ENCODE results near the gene SS18L1. TPM values are rescaled to one million over a fixed set of nuclear protein-coding genes. Genes with fewer than 3 reads are reported as not detected.

SS18L1 gene
- total RNA-seq, 1 experiment from 2014 or later = 21.6 TPM

DNA sequence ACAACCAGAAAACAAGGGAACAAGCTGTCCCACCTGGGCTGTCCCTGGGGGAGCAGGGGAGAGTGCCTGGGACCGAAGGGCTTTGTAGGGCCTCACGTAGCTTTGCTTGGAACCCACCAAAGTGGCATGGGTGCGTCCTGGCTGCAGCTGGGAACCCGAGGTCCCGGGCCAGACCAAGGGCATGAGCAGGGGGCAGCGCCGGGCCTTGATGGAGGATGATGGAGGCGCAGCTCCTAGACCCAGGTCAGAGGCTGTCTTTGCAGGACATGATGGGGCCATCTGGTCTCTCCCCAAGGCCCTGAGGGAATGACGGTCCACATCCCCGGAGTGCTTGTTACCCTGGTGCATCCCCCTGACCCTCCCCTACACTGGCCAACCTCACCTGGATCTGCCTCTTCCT lies 87.1 kb downstream of the SS18L1 start:
- ChIA-PET POLR2A (no interaction called here), CTCF (no interaction called here)
- Histone ChIP-seq H3K4me3 (ENCODE audit: low read depth in 2 of 2, low read length in 2 of 2) (no peak overlapping the region), H3K27ac (ENCODE audit: low read length) (no peak overlapping the region), H3K9me3 (ENCODE audit: control insufficient read depth, insufficient read depth, low read depth, low read length) (no peaks in the 10 kb centered on the region), H3K36me3 (ENCODE audit: control insufficient read depth, insufficient read depth, low read length) (no peaks in the 10 kb centered on the region), H3K27me3 (ENCODE audit: control insufficient read depth, insufficient read depth, low read length) (no peaks in the 10 kb centered on the region), H3K4me1 (ENCODE audit: control insufficient read depth, insufficient read depth, low read length) (no peaks in the 10 kb centered on the region; the same call in none of the 2 replicates)
- in situ Hi-C loops (cut with HindIII; ENCODE audit: low pct_unique_long_range_greater_than_20kb, low sequenced_read_pairs) = no loop called here
- intact Hi-C loops (cut with micrococcal nuclease; ENCODE audit: unreplicated experiment) = no loop called here
- no TSS peak for BruUV-seq (replicated peaks)
- no peak for DNase-seq (ENCODE audit: low read depth, low spot score)
- TF ChIP-seq CTCF (IDR thresholded peaks at IDR 0.05) = no peak
- TF ChIP-seq REST (IDR thresholded peaks at IDR 0.05; ENCODE audit: insufficient read depth in 1 of 2, low read depth in 2 of 2, low read length in 1 of 2) = no peak
- no peak for TF ChIP-seq TCF7L2 (IDR thresholded peaks at IDR 0.05; ENCODE audit: low read depth, low read length)
- no peak for TF ChIP-seq SIN3A (IDR thresholded peaks at IDR 0.05; ENCODE audit: borderline replicate concordance, insufficient read depth, low read depth, low read length)
- no peak for TF ChIP-seq POLR2AphosphoS5 (IDR thresholded peaks at IDR 0.05; ENCODE audit: low read depth, low read length)
- no peak for ATAC-seq

DNA sequence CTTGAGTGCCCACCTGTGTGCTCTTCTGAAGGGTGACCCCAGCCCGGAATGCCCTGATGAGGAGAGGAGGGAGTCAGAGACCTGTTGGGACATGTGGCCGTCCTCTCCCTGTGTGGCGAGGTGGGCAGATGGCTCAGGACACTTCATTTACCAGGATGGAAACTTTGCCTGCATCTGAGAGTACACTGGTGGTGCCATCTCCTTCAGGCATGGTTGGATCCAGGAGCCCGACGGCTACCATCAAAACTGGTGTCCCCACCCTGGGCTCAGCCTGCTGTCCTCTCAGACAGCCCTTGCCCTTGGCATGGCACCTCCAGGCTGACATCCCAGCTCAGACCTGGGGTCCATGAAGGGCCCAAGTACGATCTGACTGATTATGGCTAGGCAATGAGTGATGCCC lies 87.7 kb downstream of the SS18L1 start:
- no peaks in the 10 kb centered on the region for H3K27me3 ChIP-seq (ENCODE audit: control insufficient read depth, insufficient read depth, low read length)
- BruUV-seq (replicated peaks) = no TSS peak
- ATAC-seq (no peak), DNase-seq (ENCODE audit: low read depth, low spot score) (no peak)
- no peaks in the 10 kb centered on the region for H3K9me3 ChIP-seq (ENCODE audit: control insufficient read depth, insufficient read depth, low read depth, low read length)
- TF ChIP-seq POLR2AphosphoS5 (IDR thresholded peaks at IDR 0.05; ENCODE audit: low read depth, low read length) = no peak
- TF ChIP-seq SIN3A (IDR thresholded peaks at IDR 0.05; ENCODE audit: borderline replicate concordance, insufficient read depth, low read depth, low read length) = no peak
- no peak for TF ChIP-seq TCF7L2 (IDR thresholded peaks at IDR 0.05; ENCODE audit: low read depth, low read length)
- TF ChIP-seq REST (IDR thresholded peaks at IDR 0.05; ENCODE audit: insufficient read depth in 1 of 2, low read depth in 2 of 2, low read length in 1 of 2) = no peak
- no peak for TF ChIP-seq CTCF (IDR thresholded peaks at IDR 0.05)
- in situ Hi-C loops (cut with HindIII; ENCODE audit: low pct_unique_long_range_greater_than_20kb, low sequenced_read_pairs) = no loop called here
- intact Hi-C loops (cut with micrococcal nuclease; ENCODE audit: unreplicated experiment) = no loop called here
- ChIA-PET CTCF (no interaction called here), POLR2A (no interaction called here)
- no peaks in the 10 kb centered on the region for H3K36me3 ChIP-seq (ENCODE audit: control insufficient read depth, insufficient read depth, low read length)
- H3K4me1 ChIP-seq (ENCODE audit: control insufficient read depth, insufficient read depth, low read length) = no peaks in the 10 kb centered on the region; the same call in none of the 2 replicates
- no peak overlapping the region for H3K4me3 ChIP-seq (ENCODE audit: low read depth in 2 of 2, low read length in 2 of 2)
- no peak overlapping the region for H3K27ac ChIP-seq (ENCODE audit: low read length)

Other genes with a start within 250 kb of the SS18L1 start
- 21.0 TPM for gene TAF4, start 77.9 kb upstream of the SS18L1 start, total RNA-seq (2021; ENCODE audit: unreplicated experiment)
- 52.2 TPM for gene LSM14B, start 21.3 kb upstream of the SS18L1 start, total RNA-seq (2021; ENCODE audit: unreplicated experiment)
- 402 TPM for gene PSMA7, start 375 bp upstream of the SS18L1 start, total RNA-seq (2021; ENCODE audit: unreplicated experiment)
- 56.8 TPM for gene MTG2, start 39.3 kb downstream of the SS18L1 start, total RNA-seq (2021; ENCODE audit: unreplicated experiment)
- gene HRH3, start 76.5 kb downstream of the SS18L1 start, total RNA-seq (2021; ENCODE audit: unreplicated experiment) = 0.10 TPM
- 41.4 TPM for gene OSBPL2, start 94.8 kb downstream of the SS18L1 start, total RNA-seq (2021; ENCODE audit: unreplicated experiment)
- 194 TPM for gene ADRM1, start 159.2 kb downstream of the SS18L1 start, total RNA-seq (2021; ENCODE audit: unreplicated experiment)
- gene LAMA5, start 223.5 kb downstream of the SS18L1 start, total RNA-seq (2021; ENCODE audit: unreplicated experiment) = 497 TPM
- gene RPS21, start 243.3 kb downstream of the SS18L1 start, total RNA-seq (2021; ENCODE audit: unreplicated experiment) = 1,761 TPM

Measured in Panc1 (cell line).